OCI-LY1 (cell line): ENCODE data around the gene RPL39.

ENCODE experiments used
- CTCF ChIP-seq: fragments of 200-600 bp; sonication (generic), shearing (Covaris generic); IDR thresholded peaks from 2 replicates; pipeline ENCODE4 v1.5.1; 2017; ENCODE audit warnings: mild to moderate bottlenecking, antibody characterized with exemption, low read length, moderate library complexity, mixed read lengths
- EZH2 ChIP-seq: fragments of 200-600 bp; sonication (generic), shearing (Covaris generic); IDR thresholded peaks from 2 replicates; pipeline ENCODE4 v1.8.0; 2017; ENCODE audit warnings: borderline replicate concordance, mixed run types, mild to moderate bottlenecking, antibody characterized with exemption, low read length, moderate library complexity, mixed read lengths

- TF ChIP-seq CTCF (no peak), EZH2 (no peak)
Observed at GRCh38 chrX:119833905-119834304, 42.5 kb upstream of the RPL39 start.
